Fibroblast of villous mesenchyme (primary cell): ENCODE measurements around the gene HTR6. TPM values are rescaled to one million over a fixed set of nuclear protein-coding genes. Genes with fewer than 3 reads are reported as not detected.
"Not testable (repeated sequence)": the region's sequence is repeated elsewhere in the genome, so short reads cannot be mapped to it uniquely, and the experiment has no call there.

ENCODE experiments used
- DNase-seq: peaks from one replicate; pipeline ENCODE4 v3.0.0-alpha.2; 2010; ENCODE audit warnings: low read depth
- H3K4me3 ChIP-seq: 2 replicates; pipeline ENCODE4 v1.5.1; 2011; ENCODE audit warnings: low read depth, mild to moderate bottlenecking, low read length
- total RNA-seq: library from RNA; depleted of rRNA; stranded (reverse); fragments of >200 nt; gene quantifications from 2 replicates; pipeline ENCODE4 v1.2.3, GENCODE V29; 2012
- TF ChIP-seq, protein P1 (sequence below): IDR thresholded peaks from 2 replicates; pipeline ENCODE4 v1.5.1; 2012; ENCODE audit warnings: low read depth, mild to moderate bottlenecking, low read length; ENCODE audit not compliant: insufficient read depth

HTR6 gene
- total RNA-seq, 1 donor: not detected

DNA sequence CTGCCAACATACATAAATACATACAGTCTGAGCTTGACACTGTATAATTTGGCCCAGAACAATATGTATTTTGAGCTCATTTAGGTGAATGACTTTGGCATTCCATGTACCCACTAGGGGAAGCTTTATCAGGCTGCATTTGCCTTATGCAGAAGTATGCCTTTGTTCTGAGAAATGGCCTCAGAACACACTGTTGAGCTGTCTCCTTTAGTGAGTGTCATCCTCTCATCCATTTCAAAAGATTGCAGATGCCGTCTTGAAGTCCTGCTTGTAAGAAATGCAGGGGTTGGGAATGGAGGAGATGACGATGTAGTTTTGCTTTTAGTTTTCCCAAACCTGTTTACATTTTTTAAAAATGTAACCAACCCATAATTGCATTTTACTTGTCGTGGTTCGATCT is 35.3 kb upstream of the HTR6 start:
- TF ChIP-seq, protein P1, sequence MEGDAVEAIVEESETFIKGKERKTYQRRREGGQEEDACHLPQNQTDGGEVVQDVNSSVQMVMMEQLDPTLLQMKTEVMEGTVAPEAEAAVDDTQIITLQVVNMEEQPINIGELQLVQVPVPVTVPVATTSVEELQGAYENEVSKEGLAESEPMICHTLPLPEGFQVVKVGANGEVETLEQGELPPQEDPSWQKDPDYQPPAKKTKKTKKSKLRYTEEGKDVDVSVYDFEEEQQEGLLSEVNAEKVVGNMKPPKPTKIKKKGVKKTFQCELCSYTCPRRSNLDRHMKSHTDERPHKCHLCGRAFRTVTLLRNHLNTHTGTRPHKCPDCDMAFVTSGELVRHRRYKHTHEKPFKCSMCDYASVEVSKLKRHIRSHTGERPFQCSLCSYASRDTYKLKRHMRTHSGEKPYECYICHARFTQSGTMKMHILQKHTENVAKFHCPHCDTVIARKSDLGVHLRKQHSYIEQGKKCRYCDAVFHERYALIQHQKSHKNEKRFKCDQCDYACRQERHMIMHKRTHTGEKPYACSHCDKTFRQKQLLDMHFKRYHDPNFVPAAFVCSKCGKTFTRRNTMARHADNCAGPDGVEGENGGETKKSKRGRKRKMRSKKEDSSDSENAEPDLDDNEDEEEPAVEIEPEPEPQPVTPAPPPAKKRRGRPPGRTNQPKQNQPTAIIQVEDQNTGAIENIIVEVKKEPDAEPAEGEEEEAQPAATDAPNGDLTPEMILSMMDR: no peak
- DNase-seq: no peak
- no peak overlapping the region for H3K4me3 ChIP-seq

DNA sequence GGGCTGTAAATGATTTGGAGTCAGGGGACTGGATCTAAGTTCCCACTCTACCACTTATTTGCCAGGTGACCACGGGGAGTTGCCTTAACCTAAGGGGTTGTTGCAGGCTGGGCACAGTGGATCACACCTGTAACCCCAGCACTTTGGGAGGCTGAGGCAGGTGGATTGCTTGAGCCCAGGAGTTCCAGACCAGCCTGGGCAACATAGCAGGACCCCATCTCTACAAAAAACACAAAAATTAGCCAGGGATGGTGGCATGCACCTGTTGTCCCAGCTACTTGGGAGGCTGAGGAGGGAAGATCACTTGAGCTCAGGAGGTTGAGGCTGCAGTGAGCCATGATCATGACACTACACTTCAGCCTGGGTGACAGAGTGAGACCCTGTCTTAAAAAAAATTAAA is 34.5 kb upstream of the HTR6 start:
- DNase-seq, H3K4me3 ChIP-seq: not testable (repeated sequence)

DNA sequence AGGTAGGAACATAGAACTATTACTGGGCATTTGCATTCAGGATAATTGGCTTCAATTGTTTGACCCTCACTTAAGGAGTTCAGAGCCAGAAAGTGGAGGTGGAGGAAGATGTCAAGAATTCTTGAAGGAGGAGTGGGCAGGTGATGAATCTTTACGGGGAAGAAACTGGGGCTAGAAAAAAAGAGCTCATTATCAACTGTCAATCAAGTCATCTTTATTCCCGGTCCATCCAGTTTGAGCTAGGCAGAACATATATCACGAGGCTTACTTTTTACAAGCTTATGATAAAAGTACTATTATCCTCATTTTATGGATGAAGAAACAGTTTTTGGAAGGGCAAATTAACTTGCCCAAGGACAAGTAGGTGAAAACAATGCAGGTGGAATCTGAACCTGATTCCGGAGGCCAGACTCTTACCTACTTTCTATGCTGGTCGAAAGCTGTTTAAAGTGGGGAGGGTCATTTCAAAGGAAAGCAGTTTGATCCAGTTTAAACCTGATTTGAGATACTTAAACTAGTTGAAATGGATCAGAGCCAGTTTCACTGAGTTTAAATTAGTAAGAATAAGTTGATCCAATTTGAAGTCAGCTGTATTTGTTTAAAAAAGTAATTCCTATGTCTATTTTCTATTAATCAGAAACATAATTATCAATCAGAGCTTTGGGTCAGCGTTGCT is 33.8 kb upstream of the HTR6 start:
- TF ChIP-seq, protein P1: no peak
- no peak overlapping the region for H3K4me3 ChIP-seq
- DNase-seq: no peak

DNA sequence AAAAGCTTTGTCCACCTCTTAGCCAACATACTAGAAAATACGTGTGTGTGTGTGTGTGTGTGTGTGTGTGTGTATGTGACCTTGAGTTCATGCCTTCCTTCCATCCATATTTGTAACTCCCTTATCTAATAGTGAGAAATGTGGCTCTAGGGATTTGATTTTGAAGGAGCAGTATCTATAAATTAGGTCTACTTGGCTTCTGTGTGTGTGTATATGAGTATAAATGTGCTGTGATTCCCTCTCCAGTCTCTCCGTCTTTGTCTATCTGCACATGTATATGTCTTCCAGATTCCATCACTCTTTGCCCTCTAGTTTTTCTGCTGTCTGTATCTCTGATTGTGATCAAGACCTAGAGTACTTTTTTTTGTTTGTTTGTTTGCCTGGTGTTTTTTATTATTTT is 32.5 kb upstream of the HTR6 start:
- no peak for DNase-seq
- H3K4me3 ChIP-seq: no peak overlapping the region
- TF ChIP-seq, protein P1: no peak

DNA sequence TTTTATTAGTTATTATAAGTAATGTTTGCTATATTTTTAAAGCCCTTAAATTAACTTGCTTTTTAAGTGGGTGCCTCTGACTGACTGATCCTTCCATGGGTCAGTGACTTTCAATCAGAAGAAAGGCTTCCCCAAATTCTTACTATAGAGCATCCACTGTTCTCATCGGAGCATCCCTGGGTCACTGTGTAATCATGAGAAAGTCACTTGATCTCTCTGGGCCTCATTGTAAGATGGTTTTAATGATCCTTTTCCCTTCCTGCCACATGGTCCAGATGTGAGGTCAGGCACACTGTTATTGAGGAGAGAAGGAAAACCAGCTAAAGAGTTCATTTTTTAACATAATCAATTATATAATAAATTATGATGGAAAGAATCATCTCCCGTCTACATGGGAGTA is 31.6 kb upstream of the HTR6 start:
- DNase-seq: no peak

DNA sequence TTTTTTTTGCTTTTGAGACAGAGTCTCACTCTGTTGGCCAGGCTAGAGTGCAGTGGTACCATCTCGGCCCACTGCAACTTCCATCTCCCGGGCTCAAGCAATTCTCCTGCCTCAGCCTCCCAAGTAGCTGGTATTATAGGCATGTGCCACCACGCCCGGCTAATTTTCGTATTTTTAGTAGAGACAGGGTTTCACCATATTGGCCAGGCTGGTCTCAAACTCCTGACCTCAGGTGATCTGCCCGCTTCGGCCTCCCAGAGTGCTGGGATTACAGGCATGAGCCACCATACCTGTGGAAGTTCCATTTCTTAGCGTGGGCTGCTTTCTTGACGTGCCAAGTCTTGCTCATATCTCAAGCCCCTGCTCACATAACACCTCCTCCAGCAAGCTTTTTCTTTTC is 29.6 kb upstream of the HTR6 start:
- not testable (repeated sequence) for DNase-seq, H3K4me3 ChIP-seq

More for the DNA sequence above, 31.6 kb upstream of the HTR6 start:
- TF ChIP-seq, protein P1: no peak
- no peak overlapping the region for H3K4me3 ChIP-seq

DNA sequence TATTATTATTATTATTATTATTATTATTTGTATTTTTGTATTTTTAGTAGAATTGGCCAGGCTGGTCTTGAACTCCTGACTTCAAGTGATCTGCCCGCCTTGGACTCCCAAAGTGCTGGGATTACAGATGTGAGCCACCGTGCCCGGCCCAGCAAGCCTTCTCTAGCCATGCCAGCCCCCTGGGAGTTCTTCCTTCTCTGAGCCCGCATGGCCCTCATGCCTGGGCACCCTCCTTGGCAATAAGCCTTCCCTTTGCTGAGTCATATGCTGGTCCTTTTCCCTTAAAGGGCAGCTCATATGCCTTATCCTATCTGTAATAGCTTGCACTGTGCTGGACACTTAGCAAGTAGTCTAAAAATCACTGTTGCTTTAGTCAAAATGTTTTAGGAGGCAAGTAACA is 29.0 kb upstream of the HTR6 start:
- TF ChIP-seq, protein P1: no peak
- no peak overlapping the region for H3K4me3 ChIP-seq
- DNase-seq: no peak

DNA sequence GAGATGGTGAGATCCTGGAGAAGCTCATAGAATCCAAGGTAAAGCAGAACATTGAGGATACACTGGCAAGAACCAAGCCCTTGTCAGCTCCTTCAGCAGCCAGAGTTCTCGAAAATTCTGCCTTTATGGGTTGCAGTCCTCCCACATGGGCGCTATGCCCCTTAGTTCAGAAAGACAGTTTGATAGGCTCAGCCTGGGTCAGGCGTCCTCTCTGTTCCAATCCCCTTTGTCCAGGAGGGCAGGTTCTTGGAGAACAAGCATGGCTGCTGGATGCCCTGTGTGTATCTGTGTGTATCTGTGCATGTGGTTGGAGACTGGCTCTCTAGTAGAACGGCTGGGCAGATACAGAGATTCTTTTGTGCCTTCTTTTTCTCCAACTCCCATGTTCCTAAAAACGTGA is 28.6 kb upstream of the HTR6 start:
- TF ChIP-seq, protein P1: no peak
- DNase-seq: no peak

DNA sequence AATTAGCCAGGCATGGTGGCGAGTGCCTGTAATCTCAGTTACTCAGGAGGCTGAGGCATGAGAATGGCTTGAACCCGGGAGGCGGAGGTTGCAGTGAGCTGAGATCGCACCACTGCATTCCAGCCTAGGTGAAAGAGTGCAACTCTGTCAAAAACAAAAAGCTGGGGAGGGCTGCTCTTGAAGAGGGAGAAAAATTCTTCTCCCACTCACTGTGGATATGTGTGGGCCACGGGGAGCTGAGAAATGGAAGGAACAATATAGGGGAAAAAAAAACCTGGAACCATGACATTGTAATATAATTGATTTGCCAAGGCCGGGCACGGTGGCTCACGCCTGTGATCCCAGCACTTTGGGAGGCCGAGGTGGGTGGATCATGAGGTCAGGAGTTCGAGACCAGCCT is 27.9 kb upstream of the HTR6 start:
- DNase-seq, H3K4me3 ChIP-seq: not testable (repeated sequence)

More for the DNA sequence above, 28.6 kb upstream of the HTR6 start:
- no peak overlapping the region for H3K4me3 ChIP-seq
